ENCODE measurements around the gene SLC9A4. TPM values are rescaled to one million over a fixed set of nuclear protein-coding genes. Genes with fewer than 3 reads are reported as not detected.

The SLC9A4 gene
- total RNA-seq, 1 experiment from 2014 or later: 0.07 TPM

- POLR2A ChIA-PET: no interaction called here
- Histone ChIP-seq H3K79me2 (ENCODE audit: insufficient read depth, low read length) (no peaks in the 10 kb centered on the region), H3K36me3 (ENCODE audit: control insufficient read depth in 1 of 2, insufficient read depth in 2 of 2, low read length in 2 of 2) (no peaks in the 10 kb centered on the region), H3K4me3 (replicated peaks in 1 of 2; ENCODE audit: low read depth in 1 of 2, low read length in 2 of 2) (no peak overlapping the region), H3K4me1 (ENCODE audit: control insufficient read depth in 1 of 2, insufficient read depth in 2 of 2, low read length in 2 of 2) (no peaks in the 10 kb centered on the region; a peak in 1 of 4 replicates), H3K27me3 (ENCODE audit: insufficient read depth, low read length) (peaks cover 8% of the 10 kb centered on the region; the same call in 1 of the 2 replicates), H3K4me2 (ENCODE audit: low read length) (no peak overlapping the region), H3K9me3 (ENCODE audit: control insufficient read depth in 1 of 2, insufficient read depth in 1 of 2, low read depth in 1 of 2, low read length in 2 of 2) (no peaks in the 10 kb centered on the region), H2AFZ (ENCODE audit: low read depth, low read length, poor library complexity, severe bottlenecking) (no peak overlapping the region), H3K27ac (ENCODE audit: low read depth, low read length) (no peak overlapping the region), H3K9me2 (ENCODE audit: insufficient read depth) (no peaks in the 10 kb centered on the region), H4K20me1 (ENCODE audit: insufficient read depth) (no peaks in the 10 kb centered on the region), H3K9ac (ENCODE audit: low read length) (no peak overlapping the region)
- BruUV-seq (replicated peaks): no TSS peak
- CTCF ChIA-PET: interaction anchor here (2.8 kb wide), 1 partner anchor 14 kb away, joined by 14 read pairs; the partner anchor contains the start of gene SLC9A4
- RAD21 ChIA-PET (ENCODE audit: low non-redundant PET in 1 of 2, low total read pairs in 2 of 2, uncharacterized antibody in 2 of 2, unreplicated experiment in 2 of 2): no interaction called here
- intact Hi-C loops (cut with micrococcal nuclease): no loop called here
- no peak for DNase-seq (ENCODE audit: low read depth, low spot score)
- no peak for ATAC-seq
- no peak for TF ChIP-seq RAD21 (IDR thresholded peaks at IDR 0.05; ENCODE audit: low read depth)
- TF ChIP-seq POLR2A (IDR thresholded peaks at IDR 0.05; ENCODE audit: borderline replicate concordance, extremely low read depth, insufficient read depth, insufficient read length): no peak
- TF ChIP-seq FOSL1 (IDR thresholded peaks at IDR 0.05; ENCODE audit: low read depth): no peak
- TF ChIP-seq ZNF274 (IDR thresholded peaks at IDR 0.05; ENCODE audit: low read depth, low read length): no peak
- no peak for TF ChIP-seq SRF (IDR thresholded peaks at IDR 0.05; ENCODE audit: low read depth)
- no peak for TF ChIP-seq SP1 (IDR thresholded peaks at IDR 0.05; ENCODE audit: low read depth)
- no peak for TF ChIP-seq ELF1 (IDR thresholded peaks at IDR 0.05; ENCODE audit: borderline replicate concordance, low read depth)
- no peak for TF ChIP-seq SIN3A (IDR thresholded peaks at IDR 0.05; ENCODE audit: low read depth)
- TF ChIP-seq ATF3 (IDR thresholded peaks at IDR 0.05): no peak
- no peak for TF ChIP-seq EGR1 (IDR thresholded peaks at IDR 0.05; ENCODE audit: low read depth)
- TF ChIP-seq CBX3 (IDR thresholded peaks at IDR 0.05; ENCODE audit: low read depth): no peak
- TF ChIP-seq JUND (IDR thresholded peaks at IDR 0.05): no peak
- no peak for TF ChIP-seq TCF7L2 (IDR thresholded peaks at IDR 0.05; ENCODE audit: borderline replicate concordance, extremely low read depth, insufficient read depth, insufficient read length)
- no peak for TF ChIP-seq EZH2 (IDR thresholded peaks at IDR 0.05)
- TF ChIP-seq, protein P1, sequence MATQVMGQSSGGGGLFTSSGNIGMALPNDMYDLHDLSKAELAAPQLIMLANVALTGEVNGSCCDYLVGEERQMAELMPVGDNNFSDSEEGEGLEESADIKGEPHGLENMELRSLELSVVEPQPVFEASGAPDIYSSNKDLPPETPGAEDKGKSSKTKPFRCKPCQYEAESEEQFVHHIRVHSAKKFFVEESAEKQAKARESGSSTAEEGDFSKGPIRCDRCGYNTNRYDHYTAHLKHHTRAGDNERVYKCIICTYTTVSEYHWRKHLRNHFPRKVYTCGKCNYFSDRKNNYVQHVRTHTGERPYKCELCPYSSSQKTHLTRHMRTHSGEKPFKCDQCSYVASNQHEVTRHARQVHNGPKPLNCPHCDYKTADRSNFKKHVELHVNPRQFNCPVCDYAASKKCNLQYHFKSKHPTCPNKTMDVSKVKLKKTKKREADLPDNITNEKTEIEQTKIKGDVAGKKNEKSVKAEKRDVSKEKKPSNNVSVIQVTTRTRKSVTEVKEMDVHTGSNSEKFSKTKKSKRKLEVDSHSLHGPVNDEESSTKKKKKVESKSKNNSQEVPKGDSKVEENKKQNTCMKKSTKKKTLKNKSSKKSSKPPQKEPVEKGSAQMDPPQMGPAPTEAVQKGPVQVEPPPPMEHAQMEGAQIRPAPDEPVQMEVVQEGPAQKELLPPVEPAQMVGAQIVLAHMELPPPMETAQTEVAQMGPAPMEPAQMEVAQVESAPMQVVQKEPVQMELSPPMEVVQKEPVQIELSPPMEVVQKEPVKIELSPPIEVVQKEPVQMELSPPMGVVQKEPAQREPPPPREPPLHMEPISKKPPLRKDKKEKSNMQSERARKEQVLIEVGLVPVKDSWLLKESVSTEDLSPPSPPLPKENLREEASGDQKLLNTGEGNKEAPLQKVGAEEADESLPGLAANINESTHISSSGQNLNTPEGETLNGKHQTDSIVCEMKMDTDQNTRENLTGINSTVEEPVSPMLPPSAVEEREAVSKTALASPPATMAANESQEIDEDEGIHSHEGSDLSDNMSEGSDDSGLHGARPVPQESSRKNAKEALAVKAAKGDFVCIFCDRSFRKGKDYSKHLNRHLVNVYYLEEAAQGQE (IDR thresholded peaks at IDR 0.05; ENCODE audit: low read depth): no peak
- TF ChIP-seq, protein P2, sequence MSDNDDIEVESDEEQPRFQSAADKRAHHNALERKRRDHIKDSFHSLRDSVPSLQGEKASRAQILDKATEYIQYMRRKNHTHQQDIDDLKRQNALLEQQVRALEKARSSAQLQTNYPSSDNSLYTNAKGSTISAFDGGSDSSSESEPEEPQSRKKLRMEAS (IDR thresholded peaks at IDR 0.05): no peak
- TF ChIP-seq CEBPB (IDR thresholded peaks at IDR 0.05; ENCODE audit: low read depth): no peak
- TF ChIP-seq, protein P3, sequence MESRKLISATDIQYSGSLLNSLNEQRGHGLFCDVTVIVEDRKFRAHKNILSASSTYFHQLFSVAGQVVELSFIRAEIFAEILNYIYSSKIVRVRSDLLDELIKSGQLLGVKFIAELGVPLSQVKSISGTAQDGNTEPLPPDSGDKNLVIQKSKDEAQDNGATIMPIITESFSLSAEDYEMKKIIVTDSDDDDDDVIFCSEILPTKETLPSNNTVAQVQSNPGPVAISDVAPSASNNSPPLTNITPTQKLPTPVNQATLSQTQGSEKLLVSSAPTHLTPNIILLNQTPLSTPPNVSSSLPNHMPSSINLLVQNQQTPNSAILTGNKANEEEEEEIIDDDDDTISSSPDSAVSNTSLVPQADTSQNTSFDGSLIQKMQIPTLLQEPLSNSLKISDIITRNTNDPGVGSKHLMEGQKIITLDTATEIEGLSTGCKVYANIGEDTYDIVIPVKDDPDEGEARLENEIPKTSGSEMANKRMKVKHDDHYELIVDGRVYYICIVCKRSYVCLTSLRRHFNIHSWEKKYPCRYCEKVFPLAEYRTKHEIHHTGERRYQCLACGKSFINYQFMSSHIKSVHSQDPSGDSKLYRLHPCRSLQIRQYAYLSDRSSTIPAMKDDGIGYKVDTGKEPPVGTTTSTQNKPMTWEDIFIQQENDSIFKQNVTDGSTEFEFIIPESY (IDR thresholded peaks at IDR 0.05; ENCODE audit: extremely low read depth, insufficient replicate concordance, low read length): no peak
- TF ChIP-seq ZFX (IDR thresholded peaks at IDR 0.05): no peak
- TF ChIP-seq, protein P4, sequence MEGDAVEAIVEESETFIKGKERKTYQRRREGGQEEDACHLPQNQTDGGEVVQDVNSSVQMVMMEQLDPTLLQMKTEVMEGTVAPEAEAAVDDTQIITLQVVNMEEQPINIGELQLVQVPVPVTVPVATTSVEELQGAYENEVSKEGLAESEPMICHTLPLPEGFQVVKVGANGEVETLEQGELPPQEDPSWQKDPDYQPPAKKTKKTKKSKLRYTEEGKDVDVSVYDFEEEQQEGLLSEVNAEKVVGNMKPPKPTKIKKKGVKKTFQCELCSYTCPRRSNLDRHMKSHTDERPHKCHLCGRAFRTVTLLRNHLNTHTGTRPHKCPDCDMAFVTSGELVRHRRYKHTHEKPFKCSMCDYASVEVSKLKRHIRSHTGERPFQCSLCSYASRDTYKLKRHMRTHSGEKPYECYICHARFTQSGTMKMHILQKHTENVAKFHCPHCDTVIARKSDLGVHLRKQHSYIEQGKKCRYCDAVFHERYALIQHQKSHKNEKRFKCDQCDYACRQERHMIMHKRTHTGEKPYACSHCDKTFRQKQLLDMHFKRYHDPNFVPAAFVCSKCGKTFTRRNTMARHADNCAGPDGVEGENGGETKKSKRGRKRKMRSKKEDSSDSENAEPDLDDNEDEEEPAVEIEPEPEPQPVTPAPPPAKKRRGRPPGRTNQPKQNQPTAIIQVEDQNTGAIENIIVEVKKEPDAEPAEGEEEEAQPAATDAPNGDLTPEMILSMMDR (IDR thresholded peaks at IDR 0.05 in 2 of 3, conservative IDR thresholded peaks at IDR 0.05 in 1 of 3; ENCODE audit: borderline replicate concordance in 1 of 3, insufficient read depth in 1 of 3, low read depth in 2 of 3, low read length in 2 of 3): no peak
Measured at GRCh38 chr2:102486941-102487702, 14.1 kb downstream of the SLC9A4 start.
